CD4-positive, alpha-beta T cell (primary cell): ENCODE results near the gene DIPK1A. TPM values are rescaled to one million over a fixed set of nuclear protein-coding genes. Genes with fewer than 3 reads are reported as not detected.

ENCODE experiments used
- ATAC-seq: fragments of 200-7000 bp; cut with Tn5 transposase; one replicate; pipeline ENCODE4 v1.10.0; 2022; ENCODE audit warnings: mild to moderate bottlenecking; ENCODE audit not compliant: poor library complexity
- CTCF ChIA-PET: fragments of 350-600 bp; sonication (Branson Sonifier 250); formaldehyde crosslinking; loops from one replicate; lab custom pipeline; 2021; ENCODE audit warnings: antibody characterized with exemption, inconsistent platforms; lab: Charles Lee
- POLR2A ChIA-PET: fragments of 350-600 bp; sonication (Branson Sonifier 250); formaldehyde crosslinking; loops from one replicate; lab custom pipeline; 2021; ENCODE audit warnings: antibody characterized with exemption, inconsistent platforms; lab: Charles Lee
- DNase-seq, 14 experiments: peaks; one replicate each; pipeline ENCODE4 v3.0.0-alpha.2; 2013 to 2020; ENCODE audit warnings: mixed read lengths in 2 of 14
- H3K27ac ChIP-seq, 2 donors: one replicate each; pipeline versions ENCODE4 v1.5.1 to v1.7.0; 2013; ENCODE audit warnings: low read length in 2 of 2, low read depth in 1 of 2, mild to moderate bottlenecking in 1 of 2
- H3K27me3 ChIP-seq, 2 experiments: 1 replicate in 1 of 2; 2 replicates in 1 of 2; pipeline versions ENCODE4 v1.6.1 to v1.7.0; 2013; ENCODE audit warnings: low read length in 2 of 2, control low read depth in 1 of 2, mild to moderate bottlenecking in 1 of 2, moderate library complexity in 1 of 2; ENCODE audit not compliant: insufficient read depth in 2 of 2, control insufficient read depth in 1 of 2
- H3K36me3 ChIP-seq: one replicate; pipeline ENCODE4 v1.6.1; 2013; ENCODE audit warnings: low read length, control low read depth; ENCODE audit not compliant: insufficient read depth
- H3K4me1 ChIP-seq: one replicate; pipeline ENCODE4 v1.6.1; 2013; ENCODE audit warnings: low read length, control low read depth; ENCODE audit not compliant: insufficient read depth
- H3K4me3 ChIP-seq: one replicate; pipeline ENCODE4 v1.5.1; 2013; ENCODE audit warnings: mild to moderate bottlenecking, low read length, moderate library complexity
- H3K9me3 ChIP-seq, 2 experiments: 1 replicate in 1 of 2; 2 replicates in 1 of 2; pipeline versions ENCODE4 v1.6.1 to v1.7.0; 2013; ENCODE audit warnings: low read length in 2 of 2, mild to moderate bottlenecking in 2 of 2, control low read depth in 1 of 2, moderate library complexity in 1 of 2; ENCODE audit not compliant: control insufficient read depth in 1 of 2, insufficient read depth in 1 of 2
- H3K27ac Mint-ChIP-seq: one replicate; pipeline ENCODE4 v1.8.0; 2020; ENCODE audit warnings: mixed read lengths
- H3K27me3 Mint-ChIP-seq: one replicate; pipeline ENCODE4 v1.8.0; 2021; ENCODE audit warnings: mixed read lengths
- H3K36me3 Mint-ChIP-seq: one replicate; pipeline ENCODE4 v1.8.0; 2021; ENCODE audit warnings: low read depth, mixed read lengths
- H3K4me1 Mint-ChIP-seq: one replicate; pipeline ENCODE4 v1.8.0; 2021; ENCODE audit warnings: low read depth, mixed read lengths
- H3K4me3 Mint-ChIP-seq: one replicate; pipeline ENCODE4 v1.8.0; 2020; ENCODE audit warnings: mild to moderate bottlenecking, mixed read lengths
- H3K9me3 Mint-ChIP-seq: one replicate; pipeline ENCODE4 v1.8.0; 2020; ENCODE audit warnings: mixed read lengths
- intact Hi-C, 2 experiments: fragments of 100-400 bp; cut with DNase I in 1 of 2; cut with micrococcal nuclease in 1 of 2; formaldehyde crosslinking; loops; one replicate each; pipeline versions ENCODE4 v1.15.1 to v1.9.0; 2023 to 2025; cut with DNase I, micrococcal nuclease
- total RNA-seq, 174 experiments: library from RNA in 2 of 174; stranded (reverse) in 2 of 174; gene quantifications; one replicate each; pipeline ENCODE4 v1.2.3 and lab custom pipeline; 2021 to 2026
- TF ChIP-seq, protein P1 (sequence below): fragments of 200-600 bp; IDR thresholded peaks from one replicate; pipeline ENCODE4 v1.8.0; 2022; ENCODE audit warnings: antibody characterized with exemption, mild to moderate bottlenecking

The DIPK1A gene
- total RNA-seq, 2 experiments from 2014 or later: 7.0 to 7.3 TPM

DNA sequence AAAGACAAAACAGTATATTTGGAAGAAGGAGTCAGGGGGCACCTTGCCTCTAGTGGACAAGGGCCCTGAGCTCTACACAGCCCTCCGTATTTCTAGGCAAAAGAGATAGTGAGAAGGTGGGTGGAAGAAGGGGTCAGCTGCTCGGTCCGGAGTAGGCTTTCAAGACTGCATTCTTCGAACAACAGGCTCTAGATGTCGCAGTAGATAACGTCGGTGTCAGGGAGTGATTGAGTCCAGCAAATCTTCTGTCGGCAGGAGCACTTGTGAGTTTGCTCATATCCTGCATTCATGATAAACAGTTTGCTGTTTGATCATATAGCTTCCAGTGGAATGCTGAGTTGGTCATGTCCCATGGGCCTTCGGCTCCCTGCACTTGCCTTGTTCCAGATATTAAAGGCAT is 36.8 kb downstream of the DIPK1A start:
- CTCF ChIA-PET: no interaction called here
- Histone ChIP-seq H3K36me3 (peaks cover 10% of the 10 kb centered on the region), H3K4me3 (no peak overlapping the region), H3K9me3 (no peaks in the 10 kb centered on the region), H3K27me3 (no peaks in the 10 kb centered on the region), H3K27ac (no peak overlapping the region), H3K4me1 (no peaks in the 10 kb centered on the region)
- no peaks in the 10 kb centered on the region for H3K27me3 Mint-ChIP-seq
- intact Hi-C loops: no loop called here
- no peak overlapping the region for H3K4me3 Mint-ChIP-seq
- H3K36me3 Mint-ChIP-seq: peaks cover 27% of the 10 kb centered on the region
- no peak for ATAC-seq
- TF ChIP-seq, protein P1, sequence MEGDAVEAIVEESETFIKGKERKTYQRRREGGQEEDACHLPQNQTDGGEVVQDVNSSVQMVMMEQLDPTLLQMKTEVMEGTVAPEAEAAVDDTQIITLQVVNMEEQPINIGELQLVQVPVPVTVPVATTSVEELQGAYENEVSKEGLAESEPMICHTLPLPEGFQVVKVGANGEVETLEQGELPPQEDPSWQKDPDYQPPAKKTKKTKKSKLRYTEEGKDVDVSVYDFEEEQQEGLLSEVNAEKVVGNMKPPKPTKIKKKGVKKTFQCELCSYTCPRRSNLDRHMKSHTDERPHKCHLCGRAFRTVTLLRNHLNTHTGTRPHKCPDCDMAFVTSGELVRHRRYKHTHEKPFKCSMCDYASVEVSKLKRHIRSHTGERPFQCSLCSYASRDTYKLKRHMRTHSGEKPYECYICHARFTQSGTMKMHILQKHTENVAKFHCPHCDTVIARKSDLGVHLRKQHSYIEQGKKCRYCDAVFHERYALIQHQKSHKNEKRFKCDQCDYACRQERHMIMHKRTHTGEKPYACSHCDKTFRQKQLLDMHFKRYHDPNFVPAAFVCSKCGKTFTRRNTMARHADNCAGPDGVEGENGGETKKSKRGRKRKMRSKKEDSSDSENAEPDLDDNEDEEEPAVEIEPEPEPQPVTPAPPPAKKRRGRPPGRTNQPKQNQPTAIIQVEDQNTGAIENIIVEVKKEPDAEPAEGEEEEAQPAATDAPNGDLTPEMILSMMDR: no peak
- H3K27ac Mint-ChIP-seq: no peak overlapping the region
- H3K4me1 Mint-ChIP-seq: peaks cover 29% of the 10 kb centered on the region
- no peak for DNase-seq
- H3K9me3 Mint-ChIP-seq: peaks cover 2% of the 10 kb centered on the region
- POLR2A ChIA-PET: interaction anchor here (1.5 kb wide), 1 partner anchor 17 kb away, joined by 3 read pairs; no protein-coding TSS in a partner anchor

DNA sequence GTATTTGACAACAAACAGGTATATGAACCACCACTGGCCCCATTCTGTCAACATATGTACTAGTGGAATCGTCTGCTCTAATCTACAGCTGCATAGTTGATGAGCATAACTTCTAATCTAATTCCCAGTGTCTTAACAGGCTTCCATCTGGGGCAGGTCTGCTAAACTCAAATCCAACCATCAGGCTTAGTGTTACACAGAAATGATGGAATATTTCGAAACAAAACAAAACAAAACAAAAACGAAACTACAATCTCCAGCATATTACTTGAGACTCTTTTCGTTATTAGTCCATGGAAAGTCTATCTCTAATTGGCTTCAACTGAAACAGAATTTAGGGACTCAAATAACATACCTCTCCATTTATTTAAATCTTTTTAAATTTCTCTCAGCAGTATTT is 37.6 kb downstream of the DIPK1A start:
- H3K4me1 Mint-ChIP-seq: peaks cover 28% of the 10 kb centered on the region
- Histone ChIP-seq H3K9me3 (no peaks in the 10 kb centered on the region), H3K36me3 (peaks cover 5% of the 10 kb centered on the region), H3K27me3 (no peaks in the 10 kb centered on the region), H3K4me1 (no peaks in the 10 kb centered on the region), H3K4me3 (no peak overlapping the region), H3K27ac (no peak overlapping the region)
- H3K4me3 Mint-ChIP-seq: no peak overlapping the region
- H3K27me3 Mint-ChIP-seq: no peaks in the 10 kb centered on the region
- ChIA-PET POLR2A (no interaction called here), CTCF (no interaction called here)
- intact Hi-C loops: no loop called here
- no peak for DNase-seq
- ATAC-seq: no peak
- peaks cover 2% of the 10 kb centered on the region for H3K9me3 Mint-ChIP-seq
- peaks cover 25% of the 10 kb centered on the region for H3K36me3 Mint-ChIP-seq
- H3K27ac Mint-ChIP-seq: no peak overlapping the region
- TF ChIP-seq, protein P1: no peak

DNA sequence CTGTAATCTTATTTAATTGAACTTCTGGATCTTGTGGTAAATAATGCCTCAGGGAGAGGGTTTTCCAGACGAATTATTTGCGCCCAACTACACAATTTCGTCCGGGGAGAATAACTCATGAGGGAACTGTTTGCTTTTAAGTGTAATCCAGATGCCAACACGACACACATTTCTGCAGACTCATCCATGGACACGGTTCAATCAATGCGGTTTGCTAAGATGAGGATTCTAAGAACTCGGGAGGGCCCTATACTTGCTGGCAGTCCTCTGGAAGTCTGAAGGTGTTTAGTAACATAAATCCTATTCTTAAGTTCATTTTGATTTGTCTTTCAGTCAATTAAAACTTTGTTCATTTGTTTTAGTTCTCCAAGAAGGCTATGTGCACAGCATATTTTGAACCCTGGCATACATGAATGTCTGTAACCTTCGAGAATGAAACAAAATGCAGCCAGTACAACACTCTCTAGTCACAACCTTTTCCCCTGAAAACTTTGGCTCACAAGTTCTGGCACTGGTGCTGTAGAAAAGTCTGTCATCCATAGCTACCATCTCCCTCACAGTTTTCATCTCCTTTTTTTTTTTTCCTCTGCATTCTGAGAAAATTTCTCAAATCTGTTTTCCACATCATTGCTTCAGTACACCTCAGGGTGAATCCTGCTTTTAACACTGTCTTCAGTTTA is 38.8 kb downstream of the DIPK1A start:
- POLR2A ChIA-PET: no interaction called here
- no peak for DNase-seq
- H3K27ac Mint-ChIP-seq: no peak overlapping the region

More for the DNA sequence above, 38.8 kb downstream of the DIPK1A start:
- no peak for ATAC-seq
- H3K4me1 Mint-ChIP-seq: peaks cover 26% of the 10 kb centered on the region
- intact Hi-C loops: no loop called here
- no peaks in the 10 kb centered on the region for H3K27me3 ChIP-seq
- no peak overlapping the region for H3K4me3 ChIP-seq
- peaks cover 23% of the 10 kb centered on the region for H3K36me3 Mint-ChIP-seq
- no peaks in the 10 kb centered on the region for H3K9me3 ChIP-seq
- peaks cover 2% of the 10 kb centered on the region for H3K9me3 Mint-ChIP-seq
- no peak overlapping the region for H3K4me3 Mint-ChIP-seq
- TF ChIP-seq, protein P1: no peak
- H3K36me3 ChIP-seq: peaks cover 5% of the 10 kb centered on the region
- H3K27me3 Mint-ChIP-seq: no peaks in the 10 kb centered on the region
- no peaks in the 10 kb centered on the region for H3K4me1 ChIP-seq
- CTCF ChIA-PET: no interaction called here
- H3K27ac ChIP-seq: no peak overlapping the region
